Endodermal cell (in vitro differentiated cells): Measurements from ENCODE around the gene ATF7. TPM values are rescaled to one million over a fixed set of nuclear protein-coding genes. Genes with fewer than 3 reads are reported as not detected.

Experiments used
- DNase-seq: peaks from one replicate; pipeline ENCODE4 v3.0.0-alpha.2; 2017
- H3K27ac ChIP-seq: 2 replicates; pipeline ENCODE4 v1.5.1; 2013; ENCODE audit warnings: mild to moderate bottlenecking, low read depth, low read length, moderate library complexity
- H3K27me3 ChIP-seq: 2 replicates; pipeline ENCODE4 v1.6.1; 2013; ENCODE audit warnings: mild to moderate bottlenecking, low read length, moderate library complexity; ENCODE audit not compliant: insufficient read depth, control insufficient read depth, poor library complexity, severe bottlenecking
- H3K36me3 ChIP-seq: 2 replicates; pipeline ENCODE4 v1.7.0; 2013; ENCODE audit warnings: mild to moderate bottlenecking, low read length, moderate library complexity; ENCODE audit not compliant: control insufficient read depth, insufficient read depth
- H3K4me1 ChIP-seq: one replicate; pipeline ENCODE4 v1.7.0; 2013; ENCODE audit warnings: low read length; ENCODE audit not compliant: control insufficient read depth, insufficient read depth
- H3K4me3 ChIP-seq: 2 replicates; pipeline ENCODE4 v1.5.1; 2013; ENCODE audit warnings: mild to moderate bottlenecking, low read length, moderate library complexity
- H3K9ac ChIP-seq: 2 replicates; pipeline ENCODE4 v1.6.1; 2013; ENCODE audit warnings: mild to moderate bottlenecking, low read length, moderate library complexity; ENCODE audit not compliant: poor library complexity, severe bottlenecking; ENCODE audit errors: extremely low read depth
- H3K9me3 ChIP-seq: 2 replicates; pipeline ENCODE4 v1.6.1; 2013; ENCODE audit warnings: mild to moderate bottlenecking, low read length, moderate library complexity; ENCODE audit not compliant: control insufficient read depth
- H3K27ac Mint-ChIP-seq: 2 replicates; pipeline ENCODE4 v1.8.0; 2020; ENCODE audit warnings: mixed read lengths
- H3K27me3 Mint-ChIP-seq: 2 replicates; pipeline ENCODE4 v1.8.0; 2021; ENCODE audit warnings: mild to moderate bottlenecking, mixed read lengths; ENCODE audit not compliant: insufficient read depth
- H3K36me3 Mint-ChIP-seq: 2 replicates; pipeline ENCODE4 v1.8.0; 2020; ENCODE audit warnings: low read depth, mixed read lengths
- H3K4me1 Mint-ChIP-seq: 2 replicates; pipeline ENCODE4 v1.8.0; 2020; ENCODE audit warnings: mixed read lengths
- H3K4me3 Mint-ChIP-seq: 2 replicates; pipeline ENCODE4 v1.8.0; 2020; ENCODE audit warnings: mild to moderate bottlenecking, moderate library complexity, mixed read lengths
- H3K9me3 Mint-ChIP-seq: 2 replicates; pipeline ENCODE4 v1.8.0; 2020; ENCODE audit warnings: mild to moderate bottlenecking, mixed read lengths
- CTCF ChIP-seq: fragments of 200-600 bp; sonication (generic); conservative IDR thresholded peaks from 2 replicates; pipeline ENCODE4 v1.5.0; 2021; ENCODE audit warnings: antibody characterized with exemption, mild to moderate bottlenecking
- WGBS, 2 experiments: methylation state at CpG; one replicate each; pipeline versions ENCODE4 v1.1.5 to v1.1.7; 2013; ENCODE audit warnings: missing lambda C conversion rate in 2 of 2, mixed read lengths in 1 of 2; ENCODE audit not compliant: insufficient coverage in 1 of 2, insufficient read length in 1 of 2; 5-methylcytosine and 5-hydroxymethylcytosine counted together
- total RNA-seq, 2 donors: library from RNA; stranded (reverse); fragmentation: NEBNext Ultra II Directional in 1 of 2; extraction: Animal tissue kit (Norgen Biotek cat#: 25700) in 1 of 2; gene quantifications; 2 replicates in 1 of 2; 3 replicates in 1 of 2; pipeline ENCODE4 v1.2.1, GENCODE V29; 2021

The ATF7 gene
- total RNA-seq, 2 donors from 2014 or later: 29.0 to 36.6 TPM

DNA sequence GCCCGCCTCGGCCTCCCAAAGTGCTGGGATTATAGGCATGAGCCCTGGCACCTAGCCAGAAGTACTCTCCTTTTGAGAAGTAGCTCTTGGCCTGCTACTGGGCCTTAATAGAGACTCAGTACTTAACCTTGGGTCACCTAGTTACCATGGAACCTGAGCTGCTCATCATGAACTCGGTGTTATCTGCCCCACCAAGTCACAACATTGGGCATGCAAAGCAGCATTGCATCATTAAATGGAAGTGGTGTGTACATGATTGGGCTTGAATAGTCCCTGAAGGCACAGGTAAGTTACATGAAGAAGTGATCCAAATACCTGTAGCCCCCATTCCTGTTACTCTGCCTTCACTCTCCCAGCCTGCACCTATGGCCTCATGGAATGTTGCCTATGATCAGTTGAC is 18.0 kb upstream of the ATF7 start:
- peaks cover 3% of the 10 kb centered on the region for H3K27me3 Mint-ChIP-seq
- no peak for TF ChIP-seq CTCF
- Histone ChIP-seq H3K27ac (no peak overlapping the region), H3K36me3 (no peaks in the 10 kb centered on the region), H3K9ac (no peak overlapping the region), H3K9me3 (no peaks in the 10 kb centered on the region), H3K4me3 (no peak overlapping the region), H3K27me3 (no peaks in the 10 kb centered on the region), H3K4me1 (no peaks in the 10 kb centered on the region)
- H3K4me1 Mint-ChIP-seq: no peaks in the 10 kb centered on the region
- no peaks in the 10 kb centered on the region for H3K36me3 Mint-ChIP-seq
- H3K9me3 Mint-ChIP-seq: peaks cover 2% of the 10 kb centered on the region
- H3K4me3 Mint-ChIP-seq: no peak overlapping the region
- H3K27ac Mint-ChIP-seq: no peak overlapping the region
- no peak for DNase-seq
- 92 to 100% methylated on average over 1 to 3 of the region's 3 CpGs for WGBS, 2 experiments

GRCh38 chr12:53643232-53643979 is 17.2 kb upstream of the ATF7 start:
- peaks cover 2% of the 10 kb centered on the region for H3K9me3 Mint-ChIP-seq
- no peaks in the 10 kb centered on the region for H3K36me3 Mint-ChIP-seq
- peaks cover 3% of the 10 kb centered on the region for H3K27me3 Mint-ChIP-seq
- TF ChIP-seq CTCF: no peak
- DNase-seq: no peak
- Histone ChIP-seq H3K4me1 (no peaks in the 10 kb centered on the region), H3K27ac (no peak overlapping the region), H3K9ac (no peak overlapping the region), H3K27me3 (no peaks in the 10 kb centered on the region), H3K9me3 (no peaks in the 10 kb centered on the region), H3K4me3 (no peak overlapping the region), H3K36me3 (no peaks in the 10 kb centered on the region)
- H3K4me3 Mint-ChIP-seq: no peak overlapping the region
- no peak overlapping the region for H3K27ac Mint-ChIP-seq
- H3K4me1 Mint-ChIP-seq: no peaks in the 10 kb centered on the region
- WGBS, 2 experiments: 67 to 71% methylated on average over 4 to 5 of the region's 5 CpGs

DNA sequence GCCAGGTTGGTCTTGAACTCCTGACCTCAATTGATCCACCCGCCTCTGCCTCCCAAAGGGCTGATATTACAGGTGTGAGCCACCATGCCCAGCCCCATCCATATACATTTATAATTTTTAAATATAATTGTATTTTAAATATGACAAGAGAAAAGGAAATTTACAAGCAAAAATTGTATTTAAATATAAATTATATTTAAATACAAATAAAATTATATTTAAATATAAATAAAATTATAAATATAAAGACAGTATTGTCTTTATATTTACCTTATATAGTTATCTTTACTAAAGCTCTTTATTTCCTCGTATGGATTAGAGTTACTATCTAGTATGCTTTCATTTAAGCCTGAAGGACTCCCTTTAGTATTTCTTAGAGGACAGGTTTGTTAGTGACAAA is 11.9 kb upstream of the ATF7 start:
- H3K9me3 ChIP-seq: no peaks in the 10 kb centered on the region
- no peaks in the 10 kb centered on the region for H3K27me3 Mint-ChIP-seq
- H3K4me1 Mint-ChIP-seq: no peaks in the 10 kb centered on the region
- H3K4me3 ChIP-seq: no peak overlapping the region
- no peaks in the 10 kb centered on the region for H3K9me3 Mint-ChIP-seq
- 90% methylated on average over 1 of the region's 2 CpGs; no CpG with 5 or more reads in 1 of the 2 experiments for WGBS, 2 experiments
- no peak overlapping the region for H3K9ac ChIP-seq
- H3K27ac Mint-ChIP-seq: no peak overlapping the region
- no peaks in the 10 kb centered on the region for H3K36me3 Mint-ChIP-seq
- no peaks in the 10 kb centered on the region for H3K27me3 ChIP-seq
- no peaks in the 10 kb centered on the region for H3K4me1 ChIP-seq
- H3K4me3 Mint-ChIP-seq: no peak overlapping the region
- no peak overlapping the region for H3K27ac ChIP-seq
- no peaks in the 10 kb centered on the region for H3K36me3 ChIP-seq
- TF ChIP-seq CTCF: no peak
- peak; percentile 17 for DNase-seq
